CD4-positive, alpha-beta T cell treated with Interleukin-2 at 100 ng/mL for 4 hours (primary cell): ENCODE measurements around the gene ATG14.
"Not testable (repeated sequence)": the region's sequence is repeated elsewhere in the genome, so short reads cannot be mapped to it uniquely, and the experiment has no call there.

Experiments
- DNase-seq: peaks from one replicate; pipeline ENCODE4 v3.0.0-alpha.2; 2020; ENCODE audit warnings: low spot score

Gene ATG14

DNA sequence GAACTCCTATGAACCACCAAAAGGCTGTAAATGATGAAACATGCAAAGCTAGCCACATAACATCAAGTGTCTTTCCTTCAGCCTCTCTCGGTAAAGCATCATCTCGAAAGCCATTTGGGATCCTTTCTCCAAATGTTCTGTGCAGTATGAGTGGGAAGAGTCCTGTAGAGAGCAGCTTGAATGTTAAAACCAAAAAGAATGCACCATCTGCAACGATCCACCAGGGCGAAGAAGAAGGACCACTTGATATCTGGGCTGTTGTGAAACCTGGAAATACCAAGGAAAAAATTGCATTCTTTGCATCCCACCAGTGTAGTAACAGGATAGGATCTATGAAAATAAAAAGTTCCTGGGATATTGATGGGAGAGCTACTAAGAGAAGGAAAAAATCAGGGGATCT lies 61.2 kb downstream of the ATG14 start:
- DNase-seq = no peak

- DNase-seq = no peak
These were observed 62.1 kb downstream of the ATG14 start for GRCh38 chr14:55349565-55349964.

GRCh38 chr14:55348766-55349453 lies 62.7 kb downstream of the ATG14 start:
- DNase-seq = no peak

GRCh38 chr14:55347748-55348147 lies 63.9 kb downstream of the ATG14 start:
- no peak for DNase-seq

DNA sequence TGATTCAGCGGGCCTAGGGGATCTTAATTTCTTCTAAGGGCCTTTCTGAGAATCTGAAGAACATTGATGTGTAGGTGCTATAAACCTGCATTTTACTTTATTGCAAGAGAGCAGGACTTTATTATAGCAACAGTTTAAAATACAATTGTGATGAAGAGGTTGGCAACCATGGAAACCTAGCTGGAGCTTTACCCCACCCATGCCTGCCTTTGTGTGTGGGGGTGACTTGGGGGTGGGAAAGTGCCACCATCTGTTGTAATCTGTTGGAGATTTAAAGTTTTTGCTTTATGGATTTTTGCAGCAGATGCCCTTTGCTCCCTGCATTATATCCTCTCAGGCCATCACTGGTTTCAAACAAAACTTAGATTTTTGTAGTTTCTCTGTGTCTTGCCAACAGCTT lies 64.6 kb downstream of the ATG14 start:
- no peak for DNase-seq

- DNase-seq = not testable (repeated sequence)
These were observed 67.0 kb downstream of the ATG14 start for GRCh38 chr14:55344582-55345163.

DNA sequence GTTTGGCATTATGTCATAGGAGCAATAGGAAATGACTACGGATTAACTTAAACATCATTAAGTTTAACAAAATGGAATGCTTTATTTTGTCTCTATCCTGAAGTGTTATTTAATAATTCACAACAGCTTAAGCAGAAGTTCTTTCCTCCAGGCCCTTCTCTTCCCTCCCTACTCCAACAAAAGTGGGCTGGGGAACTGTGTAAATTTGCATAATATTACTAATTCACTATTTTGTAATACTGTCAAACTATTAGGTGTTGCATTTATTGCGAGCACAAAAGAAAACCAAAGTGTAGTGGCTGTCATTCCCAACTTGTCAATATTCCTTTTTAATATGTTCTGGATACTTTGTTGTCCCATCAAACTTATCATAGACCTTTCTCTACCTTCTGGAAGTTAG lies 69.8 kb downstream of the ATG14 start:
- DNase-seq = no peak

- DNase-seq = no peak
These were observed 71.1 kb downstream of the ATG14 start for GRCh38 chr14:55340482-55340881.

DNA sequence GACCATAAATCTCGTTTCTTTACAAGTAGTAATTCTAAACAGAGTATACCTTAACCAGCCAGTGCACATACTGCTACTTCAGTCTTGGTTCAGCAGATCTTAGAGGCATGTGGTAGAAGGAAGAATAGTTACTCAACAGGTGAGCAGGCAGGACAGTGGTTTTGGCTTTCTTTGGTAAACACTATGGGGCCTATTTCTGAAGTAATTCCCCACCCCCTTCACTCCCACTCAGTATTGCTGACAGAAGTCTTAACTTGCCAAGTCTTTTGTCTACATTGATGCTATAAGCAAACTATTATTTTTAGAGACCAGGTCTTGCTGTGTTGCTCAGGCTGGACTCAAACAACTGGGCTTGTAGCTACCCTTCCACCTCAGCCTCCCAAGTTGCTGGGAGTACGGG lies 71.9 kb downstream of the ATG14 start:
- peak; percentile 47 for DNase-seq

DNA sequence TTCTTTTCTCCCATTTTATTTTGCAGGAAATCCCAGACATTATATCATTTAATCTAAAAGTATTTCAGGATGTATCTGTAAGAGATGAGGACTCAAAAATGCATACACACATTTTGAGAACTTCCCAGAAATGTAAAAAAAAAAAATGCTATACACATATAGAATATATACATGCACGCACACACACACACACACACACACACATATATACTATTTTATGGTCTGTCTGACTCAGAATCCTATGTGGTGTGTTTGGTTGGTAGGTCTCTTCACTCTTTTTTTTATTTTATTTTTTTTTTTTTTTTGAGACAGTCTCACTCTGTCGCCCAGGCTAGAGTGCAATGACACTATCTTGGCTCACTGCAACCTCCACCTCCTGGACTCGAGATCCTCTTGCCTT lies 74.9 kb downstream of the ATG14 start:
- no peak for DNase-seq

DNA sequence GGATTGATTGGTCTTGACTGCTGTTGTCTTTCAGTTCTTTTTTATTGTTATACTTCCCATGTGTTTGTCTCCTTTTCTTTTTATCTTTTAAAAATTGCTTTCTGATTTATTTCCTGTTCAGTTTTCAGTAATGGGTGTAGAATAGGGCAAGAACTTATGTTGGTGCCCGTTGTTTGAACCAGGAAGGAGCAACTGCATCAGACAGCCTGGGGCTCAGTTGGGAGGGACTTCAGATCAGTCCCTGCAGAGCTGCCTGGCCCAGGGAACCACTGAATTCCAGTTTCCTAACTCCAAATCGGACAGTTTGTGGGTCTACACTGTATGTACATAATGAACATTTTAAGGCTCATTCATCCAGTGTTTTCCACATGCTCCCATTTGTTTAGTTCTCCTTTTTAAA lies 75.5 kb downstream of the ATG14 start:
- DNase-seq = no peak

DNA sequence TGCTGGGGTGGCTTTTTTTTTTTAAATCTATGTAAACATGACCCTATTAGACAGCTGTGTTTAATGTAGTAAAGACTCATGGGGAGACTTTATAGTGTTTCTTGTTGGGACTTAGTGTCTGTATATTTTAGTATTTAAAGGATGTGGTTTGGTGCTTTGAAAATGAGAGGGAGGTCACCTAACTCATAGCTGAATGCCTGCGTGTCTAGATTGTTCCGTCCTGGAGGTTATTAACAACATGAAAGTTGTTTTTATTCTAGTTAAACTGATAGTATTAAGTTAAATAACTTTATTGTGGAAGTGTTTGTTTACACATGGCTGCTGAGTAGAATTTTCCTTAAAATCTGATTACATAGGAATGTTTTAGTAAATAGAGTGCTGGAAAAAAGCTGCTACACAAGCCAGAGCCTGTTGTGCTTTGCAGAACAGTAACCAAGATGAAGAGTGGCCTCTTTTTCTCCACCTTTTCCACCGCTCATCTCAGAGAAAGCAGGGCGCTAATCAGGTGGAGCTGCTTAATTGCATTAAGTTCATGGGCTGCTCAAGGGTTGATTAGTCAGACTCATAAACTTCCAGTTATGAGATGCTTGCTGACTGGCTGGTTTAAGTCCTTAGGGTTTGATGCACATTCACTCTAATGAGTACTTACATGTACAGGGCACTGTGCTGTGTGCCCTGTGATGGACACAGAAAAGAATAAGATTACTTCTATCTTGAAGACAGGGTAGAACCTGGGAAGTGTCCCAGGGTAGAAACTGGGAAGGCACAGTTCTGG lies 77.7 kb downstream of the ATG14 start:
- DNase-seq = peak; percentile 51

DNA sequence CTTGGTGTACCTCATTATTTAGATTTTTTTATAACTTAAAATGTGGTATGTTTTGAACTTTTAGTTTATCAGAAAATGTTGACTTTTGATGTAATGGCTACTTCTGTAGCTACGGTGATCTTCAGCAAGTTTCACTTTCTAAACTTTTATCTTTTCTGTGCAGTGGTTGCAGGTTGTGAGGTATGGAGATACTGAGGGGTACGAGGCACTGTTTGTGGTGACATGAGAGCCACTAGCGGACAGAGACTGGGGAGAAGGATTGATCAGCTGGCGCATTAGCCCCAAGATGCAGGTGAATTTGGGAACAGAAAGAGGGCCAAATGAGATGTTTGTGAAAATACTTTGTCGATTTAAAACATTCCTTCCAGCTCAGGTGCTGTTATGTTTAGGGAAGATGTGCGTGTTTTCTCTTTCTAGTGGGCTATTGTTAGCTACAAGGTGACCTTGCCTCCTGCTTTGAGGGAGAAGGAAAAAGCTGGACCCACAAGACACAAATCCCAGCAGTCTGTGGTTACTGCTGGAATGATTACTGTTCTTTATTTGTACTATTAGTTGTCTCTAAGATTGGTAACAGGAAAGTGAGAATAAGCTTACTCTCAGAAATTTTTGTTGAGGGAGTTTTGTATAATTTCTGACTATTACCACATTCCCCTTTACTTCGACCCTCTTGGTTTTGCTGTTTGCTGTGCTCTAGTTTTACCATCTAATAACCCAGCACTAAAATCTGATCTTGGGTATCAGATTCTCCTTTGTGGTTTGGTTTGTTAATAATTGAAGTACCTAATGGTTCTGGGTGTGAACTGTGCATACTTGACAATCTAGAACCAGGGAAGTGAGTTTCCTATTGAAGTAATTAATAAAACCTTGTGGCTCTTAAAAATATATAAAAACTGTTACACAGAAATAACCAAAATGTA lies 78.7 kb downstream of the ATG14 start:
- DNase-seq = peak; percentile 44

- peak; percentile 56 for DNase-seq
These were observed 81.5 kb downstream of the ATG14 start for GRCh38 chr14:55329999-55330710.

DNA sequence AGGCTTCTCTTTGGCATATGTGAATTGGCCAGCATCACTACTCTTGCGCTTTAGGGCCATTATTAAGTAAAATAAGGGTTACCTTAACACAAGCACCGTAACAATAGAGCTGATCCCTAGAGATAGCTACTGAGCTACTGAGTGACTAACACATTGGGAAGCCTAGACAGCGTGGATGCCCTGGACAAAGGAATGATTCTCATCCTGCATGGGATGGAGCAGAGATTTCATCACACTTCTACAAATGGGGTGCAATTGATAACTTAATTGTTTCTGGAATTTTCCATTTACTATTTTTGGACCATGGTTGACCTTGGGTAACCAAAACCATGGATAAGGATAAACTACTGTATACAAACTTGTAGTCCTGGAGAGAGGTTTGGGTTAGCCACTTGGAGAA lies 83.3 kb downstream of the ATG14 start:
- DNase-seq = no peak

DNA sequence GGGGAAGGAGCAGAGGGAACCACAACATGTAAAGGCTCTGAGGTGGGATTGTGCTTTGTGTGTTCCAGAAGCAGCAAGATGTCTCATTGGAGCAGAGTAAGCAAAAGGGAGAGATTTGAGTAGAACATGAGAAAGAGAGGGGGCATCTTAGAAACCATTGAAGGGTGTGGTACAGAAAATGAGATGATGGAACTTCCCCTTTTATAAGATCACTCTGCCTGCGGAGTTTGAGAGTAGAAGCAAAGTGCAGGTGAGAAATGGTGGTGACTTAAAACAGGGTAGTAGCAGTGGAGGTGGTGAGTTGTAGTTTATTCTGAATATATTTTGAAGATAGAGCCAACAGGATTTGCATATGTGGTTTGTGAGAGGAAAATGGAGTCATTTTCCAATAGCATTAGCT lies 84.5 kb downstream of the ATG14 start:
- no peak for DNase-seq

- no peak for DNase-seq
These were observed 86.8 kb downstream of the ATG14 start for GRCh38 chr14:55324812-55325211.

- DNase-seq = no peak
These were observed 87.7 kb downstream of the ATG14 start for GRCh38 chr14:55323910-55324309.

GRCh38 chr14:55318694-55319093 lies 92.9 kb downstream of the ATG14 start:
- DNase-seq = no peak

DNA sequence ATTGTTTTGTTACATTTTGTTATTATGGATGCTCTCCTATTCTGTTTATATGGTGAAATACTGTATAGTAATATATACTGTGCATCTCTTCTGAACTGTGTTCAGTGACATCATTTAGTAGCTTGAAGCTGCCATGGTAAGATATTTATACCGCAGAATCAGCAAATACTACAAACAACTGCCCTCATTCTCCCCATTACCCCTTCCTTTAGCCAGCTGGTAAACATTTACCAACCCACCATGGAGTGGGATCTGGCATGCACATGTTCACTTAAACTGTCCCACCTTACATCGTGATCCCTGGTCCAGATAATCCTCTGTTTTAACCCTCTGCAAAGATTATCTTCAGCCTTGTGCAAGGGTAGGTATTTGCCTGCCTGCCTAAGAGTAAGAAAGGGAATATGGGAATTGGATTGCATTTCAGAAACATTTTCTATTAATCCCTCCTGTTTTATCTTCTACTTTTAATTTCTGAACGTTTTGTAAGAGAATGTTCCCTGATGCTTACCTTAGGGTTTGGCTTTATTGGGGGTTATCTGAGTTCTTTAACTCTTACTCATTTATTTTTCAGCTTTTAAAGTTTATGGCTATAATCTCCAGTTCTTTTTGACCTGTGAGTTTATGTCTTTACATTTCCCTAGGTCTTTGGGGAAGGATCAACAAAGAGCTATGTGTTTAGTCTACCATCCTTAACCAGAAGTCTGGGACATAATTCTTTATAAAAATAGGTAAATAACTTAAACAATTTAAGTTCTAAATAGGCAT lies 93.9 kb downstream of the ATG14 start:
- DNase-seq = no peak

GRCh38 chr14:55316564-55316963 lies 95.1 kb downstream of the ATG14 start:
- no peak for DNase-seq
